Measurements from ENCODE around the gene ILKAP.

ILKAP gene

GRCh38 chr2:238130696-238131628 lies 72.5 kb downstream of the ILKAP start:
- H3K36me3 ChIP-seq (ENCODE audit: insufficient read depth, insufficient read length, low read length): no peaks in the 10 kb centered on the region
- no peak overlapping the region for H3K9ac ChIP-seq (ENCODE audit: insufficient read length, low read depth)
- no peak for DNase-seq (ENCODE audit: low read depth, low spot score)
- H3K4me1 ChIP-seq (ENCODE audit: insufficient read depth, insufficient read length): peaks cover 14% of the 10 kb centered on the region
- no peak overlapping the region for H3K4me3 ChIP-seq (ENCODE audit: insufficient read length, low read depth)
- H3K9me3 ChIP-seq (ENCODE audit: insufficient read depth, low read length): no peaks in the 10 kb centered on the region
- H3K27me3 ChIP-seq (ENCODE audit: insufficient read depth, insufficient read length): no peaks in the 10 kb centered on the region
- TF ChIP-seq ZNF274 (IDR thresholded peaks at IDR 0.05; ENCODE audit: low read depth, low read length) (no peak), YY1 (IDR thresholded peaks at IDR 0.05; ENCODE audit: insufficient read depth, insufficient read length) (no peak), SUZ12 (IDR thresholded peaks at IDR 0.05; ENCODE audit: extremely low read depth, insufficient read depth, insufficient read length) (no peak)

GRCh38 chr2:238130111-238130695 lies 73.3 kb downstream of the ILKAP start:
- H3K9ac ChIP-seq (ENCODE audit: insufficient read length, low read depth): no peak overlapping the region
- no peak for DNase-seq (ENCODE audit: low read depth, low spot score)
- no peaks in the 10 kb centered on the region for H3K9me3 ChIP-seq (ENCODE audit: insufficient read depth, low read length)
- no peaks in the 10 kb centered on the region for H3K27me3 ChIP-seq (ENCODE audit: insufficient read depth, insufficient read length)
- TF ChIP-seq ZNF274 (IDR thresholded peaks at IDR 0.05; ENCODE audit: low read depth, low read length) (no peak), YY1 (IDR thresholded peaks at IDR 0.05; ENCODE audit: insufficient read depth, insufficient read length) (no peak), SUZ12 (IDR thresholded peaks at IDR 0.05; ENCODE audit: extremely low read depth, insufficient read depth, insufficient read length) (no peak)
- no peak overlapping the region for H3K4me3 ChIP-seq (ENCODE audit: insufficient read length, low read depth)
- H3K4me1 ChIP-seq (ENCODE audit: insufficient read depth, insufficient read length): peaks cover 14% of the 10 kb centered on the region
- no peaks in the 10 kb centered on the region for H3K36me3 ChIP-seq (ENCODE audit: insufficient read depth, insufficient read length, low read length)

- TF ChIP-seq ZNF274 (IDR thresholded peaks at IDR 0.05; ENCODE audit: low read depth, low read length): no peak
- TF ChIP-seq SUZ12 (IDR thresholded peaks at IDR 0.05; ENCODE audit: extremely low read depth, insufficient read depth, insufficient read length): no peak
- TF ChIP-seq YY1 (IDR thresholded peaks at IDR 0.05; ENCODE audit: insufficient read depth, insufficient read length): no peak
- no peaks in the 10 kb centered on the region for H3K9me3 ChIP-seq (ENCODE audit: insufficient read depth, low read length)
- H3K27me3 ChIP-seq (ENCODE audit: insufficient read depth, insufficient read length): no peaks in the 10 kb centered on the region
- H3K4me3 ChIP-seq (ENCODE audit: insufficient read length, low read depth): no peak overlapping the region
- H3K9ac ChIP-seq (ENCODE audit: insufficient read length, low read depth): no peak overlapping the region
- H3K36me3 ChIP-seq (ENCODE audit: insufficient read depth, insufficient read length, low read length): no peaks in the 10 kb centered on the region
- DNase-seq (ENCODE audit: low read depth, low spot score): no peak
- H3K4me1 ChIP-seq (ENCODE audit: insufficient read depth, insufficient read length): peaks cover 17% of the 10 kb centered on the region
Measured at GRCh38 chr2:238129166-238130010, 74.1 kb downstream of the ILKAP start.

- Histone ChIP-seq H3K4me3 (ENCODE audit: insufficient read length, low read depth) (no peak overlapping the region), H3K36me3 (ENCODE audit: insufficient read depth, insufficient read length, low read length) (no peaks in the 10 kb centered on the region), H3K9me3 (ENCODE audit: insufficient read depth, low read length) (no peaks in the 10 kb centered on the region), H3K27me3 (ENCODE audit: insufficient read depth, insufficient read length) (no peaks in the 10 kb centered on the region), H3K9ac (ENCODE audit: insufficient read length, low read depth) (no peak overlapping the region), H3K4me1 (ENCODE audit: insufficient read depth, insufficient read length) (peaks cover 18% of the 10 kb centered on the region)
- TF ChIP-seq YY1 (IDR thresholded peaks at IDR 0.05; ENCODE audit: insufficient read depth, insufficient read length) (no peak), ZNF274 (IDR thresholded peaks at IDR 0.05; ENCODE audit: low read depth, low read length) (no peak), SUZ12 (IDR thresholded peaks at IDR 0.05; ENCODE audit: extremely low read depth, insufficient read depth, insufficient read length) (no peak)
- DNase-seq (ENCODE audit: low read depth, low spot score): no peak
Measured at GRCh38 chr2:238128534-238129001, 74.9 kb downstream of the ILKAP start.

GRCh38 chr2:238128061-238128440 lies 75.4 kb downstream of the ILKAP start:
- no peaks in the 10 kb centered on the region for H3K27me3 ChIP-seq (ENCODE audit: insufficient read depth, insufficient read length)
- H3K4me3 ChIP-seq (ENCODE audit: insufficient read length, low read depth): no peak overlapping the region
- H3K36me3 ChIP-seq (ENCODE audit: insufficient read depth, insufficient read length, low read length): no peaks in the 10 kb centered on the region
- TF ChIP-seq YY1 (IDR thresholded peaks at IDR 0.05; ENCODE audit: insufficient read depth, insufficient read length): no peak
- TF ChIP-seq SUZ12 (IDR thresholded peaks at IDR 0.05; ENCODE audit: extremely low read depth, insufficient read depth, insufficient read length): no peak
- TF ChIP-seq ZNF274 (IDR thresholded peaks at IDR 0.05; ENCODE audit: low read depth, low read length): no peak
- no peak for DNase-seq (ENCODE audit: low read depth, low spot score)
- H3K9me3 ChIP-seq (ENCODE audit: insufficient read depth, low read length): no peaks in the 10 kb centered on the region
- H3K9ac ChIP-seq (ENCODE audit: insufficient read length, low read depth): peak overlapping the region; percentile 59
- peaks cover 18% of the 10 kb centered on the region for H3K4me1 ChIP-seq (ENCODE audit: insufficient read depth, insufficient read length)

- Histone ChIP-seq H3K9me3 (ENCODE audit: insufficient read depth, low read length) (no peaks in the 10 kb centered on the region), H3K9ac (ENCODE audit: insufficient read length, low read depth) (peak overlapping the region; percentile 78), H3K4me3 (ENCODE audit: insufficient read length, low read depth) (no peak overlapping the region), H3K4me1 (ENCODE audit: insufficient read depth, insufficient read length) (peaks cover 18% of the 10 kb centered on the region), H3K36me3 (ENCODE audit: insufficient read depth, insufficient read length, low read length) (no peaks in the 10 kb centered on the region), H3K27me3 (ENCODE audit: insufficient read depth, insufficient read length) (no peaks in the 10 kb centered on the region)
- TF ChIP-seq SUZ12 (IDR thresholded peaks at IDR 0.05; ENCODE audit: extremely low read depth, insufficient read depth, insufficient read length) (no peak), ZNF274 (IDR thresholded peaks at IDR 0.05; ENCODE audit: low read depth, low read length) (no peak)
- no peak for DNase-seq (ENCODE audit: low read depth, low spot score)
Measured at GRCh38 chr2:238127165-238128060, 76.1 kb downstream of the ILKAP start.

Data from NT2/D1 (cell line).